SK-N-SH (cell line): ENCODE measurements around the gene TRIM29. TPM values are rescaled to one million over a fixed set of nuclear protein-coding genes. Genes with fewer than 3 reads are reported as not detected.

Source experiments
- CTCF ChIA-PET: fragments of 300-600, 350-600 bp; formaldehyde crosslinking; extraction: SDS; loops from one replicate; lab custom pipeline; 2021; lab: Yijun Ruan, JAX
- POLR2A ChIA-PET: fragments of 350-600 bp; sonication (Branson Sonifier 250); formaldehyde crosslinking; extraction: SDS; loops from one replicate; lab custom pipeline; 2020; ENCODE audit warnings: antibody characterized with exemption, inconsistent platforms; lab: Yijun Ruan, JAX
- DNase-seq: peaks from one replicate; pipeline ENCODE4 v3.0.0; 2012
- H2AFZ ChIP-seq: fragments of 200-600 bp; sonication (generic); 2 replicates; pipeline ENCODE4 v1.8.1; 2016; ENCODE audit warnings: antibody characterized with exemption, mild to moderate bottlenecking, low read depth
- H3F3A ChIP-seq: fragments of 200-600 bp; sonication (generic); replicated peaks from 2 replicates; pipeline ENCODE3; 2016; ENCODE audit warnings: antibody characterized with exemption, mild to moderate bottlenecking; ENCODE audit not compliant: insufficient read depth
- H3K27ac ChIP-seq, 2 experiments: fragments of 200-500 bp in 1 of 2; fragments of 200-600 bp in 1 of 2; sonication (Bioruptor generic) in 1 of 2; sonication (generic), shearing (Covaris generic) in 1 of 2; 2 replicates each; pipeline versions ENCODE4 v1.5.1 to v1.6.1; 2014 to 2016; ENCODE audit warnings: low read depth in 2 of 2, inconsistent platforms in 1 of 2, low read length in 1 of 2, mild to moderate bottlenecking in 1 of 2, mixed read lengths in 1 of 2
- H3K27me3 ChIP-seq: fragments of 200-600 bp; sonication (generic), shearing (Covaris generic); 2 replicates; pipeline ENCODE4 v1.6.1; 2016; ENCODE audit warnings: mixed run types; ENCODE audit not compliant: insufficient read depth
- H3K36me3 ChIP-seq, 2 experiments: fragments of 200-500 bp in 1 of 2; fragments of 200-600 bp in 1 of 2; sonication (Bioruptor generic) in 1 of 2; sonication (generic) in 1 of 2; replicated peaks in 1 of 2; 2 replicates each; pipeline versions ENCODE3 to v1.5.1; 2014 to 2016; ENCODE audit warnings: low read length in 1 of 2, mild to moderate bottlenecking in 1 of 2; ENCODE audit not compliant: insufficient read depth in 2 of 2, control insufficient read depth in 1 of 2
- H3K4me1 ChIP-seq, 2 experiments: fragments of 200-500 bp in 1 of 2; fragments of 200-600 bp in 1 of 2; sonication (Bioruptor generic) in 1 of 2; sonication (generic), shearing (Covaris generic) in 1 of 2; 2 replicates each; pipeline versions ENCODE4 v1.5.1 to v1.6.1; 2014 to 2016; ENCODE audit warnings: low read depth in 1 of 2, low read length in 1 of 2, mixed run types in 1 of 2; ENCODE audit not compliant: insufficient read depth in 2 of 2, control insufficient read depth in 1 of 2
- H3K4me2 ChIP-seq: fragments of 200-600 bp; sonication (generic), shearing (Covaris generic); 2 replicates; pipeline ENCODE4 v1.6.1; 2017; ENCODE audit warnings: mixed run types
- H3K4me3 ChIP-seq, 2 experiments: fragments of 200-500 bp in 1 of 2; fragments of 200-600 bp in 1 of 2; sonication (Bioruptor generic) in 1 of 2; sonication (generic), shearing (Covaris generic) in 1 of 2; 2 replicates each; pipeline versions ENCODE4 v1.5.1 to v1.8.1; 2014 to 2016; ENCODE audit warnings: low read depth in 2 of 2, inconsistent platforms in 1 of 2, low read length in 1 of 2, mild to moderate bottlenecking in 1 of 2, mixed read lengths in 1 of 2, moderate library complexity in 1 of 2
- H3K79me2 ChIP-seq: fragments of 200-600 bp; sonication (generic); 2 replicates; pipeline ENCODE4 v1.8.1; 2017; ENCODE audit warnings: mild to moderate bottlenecking; ENCODE audit not compliant: insufficient read depth
- H3K9ac ChIP-seq: fragments of 200-600 bp; sonication (generic); 2 replicates; pipeline ENCODE4 v1.6.1; 2017; ENCODE audit warnings: mixed run types
- H3K9me2 ChIP-seq: fragments of 200-600 bp; sonication (generic); 2 replicates; pipeline ENCODE4 v1.6.1; 2017; ENCODE audit warnings: mixed run types
- H3K9me3 ChIP-seq: fragments of 200-600 bp; sonication (generic); 2 replicates; pipeline ENCODE4 v1.6.1; 2017; ENCODE audit warnings: mixed run types, mild to moderate bottlenecking, moderate library complexity
- H4K20me1 ChIP-seq: fragments of 200-600 bp; sonication (generic); 2 replicates; pipeline ENCODE4 v1.6.1; 2017; ENCODE audit warnings: mild to moderate bottlenecking, mixed run types; ENCODE audit not compliant: insufficient read depth
- CHD2 ChIP-seq: fragments of 150-350 bp; IDR thresholded peaks from 2 replicates; pipeline ENCODE4 v1.6.1; 2018; ENCODE audit warnings: low read length; ENCODE audit not compliant: partially characterized antibody
- EZH2phosphoT487 ChIP-seq: fragments of 200-600 bp; sonication (generic); IDR thresholded peaks from 2 replicates; pipeline ENCODE4 v1.6.1; 2017; ENCODE audit warnings: low read depth, mixed run types, mild to moderate bottlenecking, antibody characterized with exemption, moderate library complexity, borderline replicate concordance
- FOXM1 ChIP-seq: IDR thresholded peaks from 2 replicates; pipeline ENCODE4 v1.4.0; 2012; ENCODE audit warnings: low read depth, mild to moderate bottlenecking
- GABPA ChIP-seq: IDR thresholded peaks from 2 replicates; pipeline ENCODE4 v1.4.0; 2012; ENCODE audit warnings: low read depth, mild to moderate bottlenecking
- MEF2A ChIP-seq: IDR thresholded peaks from 2 replicates; pipeline ENCODE4 v1.4.0; 2012; ENCODE audit warnings: low read depth, borderline replicate concordance
- SMC3 ChIP-seq: IDR thresholded peaks from 2 replicates; pipeline ENCODE4 v1.6.1; 2012; ENCODE audit warnings: low read depth, low read length, improper control_type of control experiment
- TEAD4 ChIP-seq: IDR thresholded peaks from 2 replicates; pipeline ENCODE4 v1.4.0; 2012; ENCODE audit warnings: mild to moderate bottlenecking, borderline replicate concordance; ENCODE audit not compliant: insufficient read depth
- YY1 ChIP-seq: IDR thresholded peaks from 2 replicates; pipeline ENCODE4 v1.4.0; 2012; ENCODE audit warnings: low read depth, mild to moderate bottlenecking
- WGBS: methylation state at CpG from one replicate; pipeline ENCODE4 v1.1.6; 2017; ENCODE audit warnings: low lambda C conversion rate; 5-methylcytosine and 5-hydroxymethylcytosine counted together
- polyA plus RNA-seq, 3 experiments: library from polyadenylated mRNA; depleted of rRNA; stranded (reverse); fragments of >200 nt; gene quantifications; 2 replicates each; pipeline ENCODE4 v1.2.3, GENCODE V29; 2012
- TF ChIP-seq, protein P1 (sequence below): fragments of 200-600 bp; sonication (generic); IDR thresholded peaks from 2 replicates; pipeline ENCODE4 v1.6.1; 2017; ENCODE audit warnings: antibody characterized with exemption, mild to moderate bottlenecking, moderate library complexity

Gene TRIM29
- polyA plus RNA-seq, 1 of the 3 experiments (the other 2 are of a cell fraction), result 0.03 TPM

GRCh38 chr11:120123946-120124345 is 14.0 kb downstream of the TRIM29 start:
- CTCF ChIA-PET, result interaction anchor here (1.8 to 1.9 kb wide), 2 partner anchors 16 to 394 kb away, joined by 4 to 12 read pairs; partner anchors contain the start of gene NECTIN1
- H3K79me2 ChIP-seq, result no peaks in the 10 kb centered on the region
- no peak overlapping the region for H2AFZ ChIP-seq
- no peak for DNase-seq
- no peaks in the 10 kb centered on the region for H4K20me1 ChIP-seq
- no peaks in the 10 kb centered on the region; the same call in 1 of the 2 replicates for H3K27me3 ChIP-seq
- no peak overlapping the region for H3K9ac ChIP-seq
- WGBS, result 77% methylated on average over 7 of the region's 13 CpGs
- no peaks in the 10 kb centered on the region for H3K9me2 ChIP-seq
- no peak overlapping the region for H3K4me3 ChIP-seq
- H3K36me3 ChIP-seq, result no peaks in the 10 kb centered on the region
- H3F3A ChIP-seq, result no peaks in the 10 kb centered on the region
- peaks cover 0 to 9% of the 10 kb centered on the region in 2 experiments; a peak in 1 of 4 replicates for H3K4me1 ChIP-seq
- TF ChIP-seq, protein P1, sequence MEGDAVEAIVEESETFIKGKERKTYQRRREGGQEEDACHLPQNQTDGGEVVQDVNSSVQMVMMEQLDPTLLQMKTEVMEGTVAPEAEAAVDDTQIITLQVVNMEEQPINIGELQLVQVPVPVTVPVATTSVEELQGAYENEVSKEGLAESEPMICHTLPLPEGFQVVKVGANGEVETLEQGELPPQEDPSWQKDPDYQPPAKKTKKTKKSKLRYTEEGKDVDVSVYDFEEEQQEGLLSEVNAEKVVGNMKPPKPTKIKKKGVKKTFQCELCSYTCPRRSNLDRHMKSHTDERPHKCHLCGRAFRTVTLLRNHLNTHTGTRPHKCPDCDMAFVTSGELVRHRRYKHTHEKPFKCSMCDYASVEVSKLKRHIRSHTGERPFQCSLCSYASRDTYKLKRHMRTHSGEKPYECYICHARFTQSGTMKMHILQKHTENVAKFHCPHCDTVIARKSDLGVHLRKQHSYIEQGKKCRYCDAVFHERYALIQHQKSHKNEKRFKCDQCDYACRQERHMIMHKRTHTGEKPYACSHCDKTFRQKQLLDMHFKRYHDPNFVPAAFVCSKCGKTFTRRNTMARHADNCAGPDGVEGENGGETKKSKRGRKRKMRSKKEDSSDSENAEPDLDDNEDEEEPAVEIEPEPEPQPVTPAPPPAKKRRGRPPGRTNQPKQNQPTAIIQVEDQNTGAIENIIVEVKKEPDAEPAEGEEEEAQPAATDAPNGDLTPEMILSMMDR, result no peak
- H3K27ac ChIP-seq, result no peak overlapping the region
- H3K4me2 ChIP-seq, result no peak overlapping the region
- POLR2A ChIA-PET, result no interaction called here
- no peaks in the 10 kb centered on the region for H3K9me3 ChIP-seq

DNA sequence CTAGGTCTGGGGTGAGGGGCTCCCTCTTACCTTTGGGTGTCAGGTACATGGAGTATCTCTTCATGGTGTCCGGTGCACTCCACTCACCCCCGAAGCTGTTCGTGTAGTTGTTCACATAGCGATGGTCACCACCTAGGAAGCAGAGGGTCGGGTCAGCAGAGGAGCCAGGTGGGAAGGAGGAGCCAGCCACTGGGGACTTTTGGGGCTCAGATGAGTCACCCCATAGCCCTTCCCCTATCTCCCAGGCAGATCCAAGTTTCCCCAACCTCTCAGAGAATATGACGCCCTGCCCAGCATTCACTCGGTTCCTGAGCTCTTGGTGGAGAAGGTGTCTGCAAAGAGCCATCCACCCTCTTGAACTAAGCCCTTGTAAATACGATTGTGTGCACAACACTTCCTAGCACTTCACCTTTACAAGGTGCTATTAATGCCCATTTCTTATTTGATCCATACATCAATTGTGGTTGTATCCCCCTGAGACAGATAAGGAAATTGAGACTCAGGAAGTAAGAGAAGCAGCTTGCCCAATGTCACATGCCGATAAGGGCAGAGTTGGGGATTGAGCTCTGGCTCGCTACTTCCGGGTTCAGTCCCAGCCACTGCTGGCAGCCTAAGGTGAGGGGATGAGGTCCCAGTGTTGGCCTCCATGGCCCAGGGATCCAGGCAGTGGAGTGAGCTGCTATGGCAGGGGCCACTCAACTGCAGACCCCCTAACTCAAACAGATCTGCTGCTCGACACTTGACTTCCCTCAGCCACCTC is 14.8 kb downstream of the TRIM29 start:
- H3K9me2 ChIP-seq, result no peaks in the 10 kb centered on the region
- no peak for DNase-seq
- WGBS, result 78% methylated on average over 12 of the region's 12 CpGs
- no peak overlapping the region for H2AFZ ChIP-seq
- H3K79me2 ChIP-seq, result no peaks in the 10 kb centered on the region
- TF ChIP-seq MEF2A, result no peak
- TF ChIP-seq CHD2, result no peak
- TF ChIP-seq YY1, result no peak
- H3K4me2 ChIP-seq, result no peak overlapping the region
- H3K9me3 ChIP-seq, result no peaks in the 10 kb centered on the region
- H3K27ac ChIP-seq, result no peak overlapping the region
- H3K4me1 ChIP-seq, result peaks cover 0 to 9% of the 10 kb centered on the region in 2 experiments; a peak in 1 of 4 replicates
- no peaks in the 10 kb centered on the region for H4K20me1 ChIP-seq
- no peak overlapping the region for H3K9ac ChIP-seq
- H3K36me3 ChIP-seq, result no peaks in the 10 kb centered on the region
- H3K4me3 ChIP-seq, result no peak overlapping the region
- H3K27me3 ChIP-seq, result no peaks in the 10 kb centered on the region
- ChIA-PET POLR2A (no interaction called here), CTCF (interaction anchor here (1.3 to 1.8 kb wide), 3 partner anchors 10 to 17 kb away, joined by 3 to 12 read pairs (median 3); no protein-coding TSS in a partner anchor)
- no peaks in the 10 kb centered on the region for H3F3A ChIP-seq

DNA sequence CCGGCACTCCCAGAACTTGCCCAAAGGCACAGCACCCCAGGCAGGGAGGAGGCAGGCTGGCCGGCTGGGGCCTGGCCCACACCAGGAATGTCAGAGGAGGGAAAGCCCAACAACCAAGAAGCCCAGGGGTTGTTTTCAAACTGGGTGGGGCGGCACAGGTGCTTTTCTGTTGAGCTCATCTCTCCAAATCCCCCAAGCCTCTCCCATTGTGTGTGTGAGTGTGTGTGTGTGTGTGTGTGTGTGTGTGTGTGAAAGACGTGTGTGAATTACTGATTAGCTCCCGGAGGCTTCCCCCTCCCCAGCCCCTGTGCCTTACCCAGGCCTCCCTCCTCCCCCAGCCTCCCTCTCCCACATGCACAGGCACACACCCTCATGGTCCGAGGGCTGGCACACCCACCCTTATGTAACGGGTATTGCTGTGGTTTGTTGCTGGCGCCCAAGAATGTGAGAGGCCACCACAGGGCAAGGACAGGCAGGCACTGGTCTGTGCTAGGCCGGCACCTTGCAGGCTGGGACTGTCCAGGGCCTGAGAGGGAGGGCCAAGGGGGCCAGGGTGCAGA is 15.9 kb downstream of the TRIM29 start:
- no peak for DNase-seq
- POLR2A ChIA-PET, result interaction anchor here (0.6 to 0.7 kb wide), 2 partner anchors 14 to 273 kb away, joined by 3 to 4 read pairs; no protein-coding TSS in a partner anchor
- WGBS, result 53% methylated on average over 4 of the region's 9 CpGs
- Histone ChIP-seq H3K9me3 (no peaks in the 10 kb centered on the region), H3K79me2 (no peaks in the 10 kb centered on the region), H3K9ac (no peak overlapping the region), H3K4me1 (peaks cover 0 to 9% of the 10 kb centered on the region in 2 experiments; a peak in 1 of 4 replicates), H3K4me3 (no peak overlapping the region), H3K27ac (no peak overlapping the region), H3F3A (no peaks in the 10 kb centered on the region), H2AFZ (no peak overlapping the region), H3K9me2 (no peaks in the 10 kb centered on the region), H3K4me2 (no peak overlapping the region), H3K27me3 (no peaks in the 10 kb centered on the region), H4K20me1 (no peaks in the 10 kb centered on the region), H3K36me3 (no peaks in the 10 kb centered on the region)
- TF ChIP-seq TEAD4 (no peak), SMC3 (no peak), FOXM1 (no peak), GABPA (no peak), EZH2phosphoT487 (no peak)
- CTCF ChIA-PET, result interaction anchor here (1.3 to 2.1 kb wide), 5 partner anchors 9 to 598 kb away, joined by 3 to 12 read pairs (median 3); partner anchors contain the start of gene NECTIN1
